Sigmoid colon (tissue), 7 donors: ENCODE data around the gene MT1F. TPM values are rescaled to one million over a fixed set of nuclear protein-coding genes. Genes with fewer than 3 reads are reported as not detected.

Experiments used
- DNase-seq: peaks from one replicate; pipeline ENCODE4 v3.0.0-alpha.2; 2019
- H3K27ac ChIP-seq, 4 donors: fragments of 200-600 bp; sonication (generic); one replicate each; pipeline ENCODE4 v1.5.1; 2016 to 2019; ENCODE audit warnings: mild to moderate bottlenecking in 1 of 4
- H3K27me3 ChIP-seq, 3 donors: fragments of 200-600 bp; sonication (generic); one replicate each; pipeline ENCODE4 v1.5.1; 2019; ENCODE audit warnings: mild to moderate bottlenecking in 1 of 3
- H3K36me3 ChIP-seq, 4 donors: fragments of 200-600 bp; sonication (generic); one replicate each; pipeline ENCODE4 v1.5.1; 2016 to 2019
- H3K4me1 ChIP-seq, 4 donors: fragments of 200-600 bp; sonication (generic); one replicate each; pipeline ENCODE4 v1.5.1; 2017 to 2019
- H3K4me3 ChIP-seq, 4 donors: fragments of 200-600 bp; sonication (generic); one replicate each; pipeline ENCODE4 v1.5.1; 2017 to 2019; ENCODE audit warnings: mild to moderate bottlenecking in 2 of 4, moderate library complexity in 1 of 4
- H3K9me3 ChIP-seq, 4 donors: fragments of 200-600 bp in 3 of 4; sonication (generic) in 3 of 4; one replicate each; pipeline versions ENCODE4 v1.5.1 to v1.6.1; 2013 to 2019
- CTCF ChIP-seq, 4 experiments: fragments of 450-650 bp in 3 of 4; fragments of 200-600 bp in 1 of 4; IDR thresholded peaks; one replicate each; pipeline ENCODE4 v1.5.1; 2016 to 2019; ENCODE audit warnings: antibody characterized with exemption in 4 of 4, mild to moderate bottlenecking in 3 of 4, moderate library complexity in 2 of 4
- EP300 ChIP-seq, 4 donors: sonication (generic); formaldehyde crosslinking; IDR thresholded peaks; one replicate each; pipeline ENCODE4 v1.6.1; 2017; ENCODE audit warnings: antibody characterized with exemption in 4 of 4
- POLR2A ChIP-seq, 2 donors: fragments of 450-650 bp; IDR thresholded peaks; one replicate each; pipeline ENCODE4 v1.6.1; 2016; ENCODE audit warnings: antibody characterized with exemption in 2 of 2, mild to moderate bottlenecking in 2 of 2, moderate library complexity in 2 of 2
- POLR2AphosphoS5 ChIP-seq, 4 donors: sonication (generic); formaldehyde crosslinking; IDR thresholded peaks; one replicate each; pipeline ENCODE4 v1.6.1; 2017; ENCODE audit warnings: antibody characterized with exemption in 4 of 4
- WGBS, 2 donors: extraction: QIAGEN DNeasy Blood & Tissue Kit; methylation state at CpG; one replicate each; pipeline ENCODE4 v1.1.7; 2013; 5-methylcytosine and 5-hydroxymethylcytosine counted together
- intact Hi-C: fragments of 100-400 bp; cut with DNase I; formaldehyde crosslinking; loops from one replicate; pipeline ENCODE4 v1.15.1; 2023
- polyA plus RNA-seq, 3 donors: library from polyadenylated mRNA; stranded (reverse); fragments of 200-250 nt; gene quantifications; one replicate each; pipeline ENCODE4 v1.2.3, GENCODE V29; 2013
- total RNA-seq, 4 donors: library from RNA; depleted of rRNA; stranded (reverse); fragments of >200 nt; gene quantifications; one replicate each; pipeline ENCODE4 v1.1.0, GENCODE V29; 2016
- donor health status: healthy with polysubstance abuse.
- donor health status: Bipolar disorder and iron deficiency.
- donor health status: healthy.

Gene MT1F
- total and polyA plus RNA-seq, 7 donors: 0.71 to 117 (median 3.1) TPM

DNA sequence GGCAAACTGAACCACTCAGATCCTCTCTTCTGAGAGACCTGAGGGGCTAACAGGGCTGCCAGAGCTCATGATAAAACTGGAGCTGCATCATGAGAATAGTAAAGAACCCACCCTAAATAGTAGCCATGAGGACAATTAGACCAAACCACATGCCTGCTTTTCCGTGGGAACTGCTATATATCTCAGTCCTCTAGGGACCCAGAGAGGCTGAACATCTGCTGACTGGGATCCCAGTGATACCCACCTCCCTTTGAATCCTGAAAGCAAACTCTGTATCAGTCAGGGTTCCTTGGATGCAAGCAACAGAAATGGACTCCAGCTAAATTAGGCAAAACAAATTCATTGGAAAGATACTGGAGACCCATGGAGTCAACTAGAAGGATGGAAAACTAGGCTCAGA, 31.0 kb downstream of the MT1F start:
- H3K36me3 ChIP-seq: no peaks in the 10 kb centered on the region
- intact Hi-C loops: no loop called here
- no peak for TF ChIP-seq CTCF (IDR thresholded peaks at IDR 0.05)
- no peak for TF ChIP-seq EP300 (IDR thresholded peaks at IDR 0.05)
- no peak for TF ChIP-seq POLR2AphosphoS5 (IDR thresholded peaks at IDR 0.05)
- no peak for TF ChIP-seq POLR2A (IDR thresholded peaks at IDR 0.05)
- no peak overlapping the region for H3K27ac ChIP-seq
- no peak for DNase-seq
- peaks cover 0 to 8% (median 6%) of the 10 kb centered on the region in 4 donors for H3K4me1 ChIP-seq
- 43 to 63% methylated on average over 1 of the region's 1 CpG for WGBS, 2 donors
- no peak overlapping the region for H3K4me3 ChIP-seq
- H3K27me3 ChIP-seq: no peaks in the 10 kb centered on the region
- no peaks in the 10 kb centered on the region for H3K9me3 ChIP-seq

DNA sequence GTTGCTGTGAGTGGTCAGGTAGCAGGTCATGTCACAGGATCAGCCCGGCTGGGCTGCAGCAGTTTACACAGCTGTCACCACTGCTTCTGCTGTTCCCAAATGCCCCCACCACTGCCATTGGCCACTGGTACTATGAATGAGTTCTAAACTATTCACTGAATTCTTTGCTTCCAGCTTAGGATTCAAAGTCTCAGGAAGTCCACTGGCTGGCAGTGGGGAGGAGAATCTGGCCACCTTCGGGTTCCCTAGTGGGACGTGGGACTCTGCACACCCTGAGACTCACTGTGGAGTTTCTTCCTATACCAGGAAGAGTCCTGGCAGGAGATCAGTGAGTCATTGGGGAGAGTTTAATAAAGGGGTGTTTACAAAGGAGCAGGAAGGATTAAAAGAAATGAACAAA, 31.4 kb downstream of the MT1F start:
- intact Hi-C loops: no loop called here
- peaks cover 0 to 5% (median 2%) of the 10 kb centered on the region in 4 donors for H3K4me1 ChIP-seq
- H3K9me3 ChIP-seq: no peaks in the 10 kb centered on the region
- no peak for DNase-seq
- TF ChIP-seq POLR2AphosphoS5 (IDR thresholded peaks at IDR 0.05): no peak
- TF ChIP-seq CTCF (IDR thresholded peaks at IDR 0.05): no peak
- TF ChIP-seq POLR2A (IDR thresholded peaks at IDR 0.05): no peak
- no peak for TF ChIP-seq EP300 (IDR thresholded peaks at IDR 0.05)
- H3K27ac ChIP-seq: no peak overlapping the region
- H3K36me3 ChIP-seq: no peaks in the 10 kb centered on the region
- 74 to 85% methylated on average over 3 of the region's 3 CpGs for WGBS, 2 donors
- H3K4me3 ChIP-seq: no peak overlapping the region
- H3K27me3 ChIP-seq: no peaks in the 10 kb centered on the region

DNA sequence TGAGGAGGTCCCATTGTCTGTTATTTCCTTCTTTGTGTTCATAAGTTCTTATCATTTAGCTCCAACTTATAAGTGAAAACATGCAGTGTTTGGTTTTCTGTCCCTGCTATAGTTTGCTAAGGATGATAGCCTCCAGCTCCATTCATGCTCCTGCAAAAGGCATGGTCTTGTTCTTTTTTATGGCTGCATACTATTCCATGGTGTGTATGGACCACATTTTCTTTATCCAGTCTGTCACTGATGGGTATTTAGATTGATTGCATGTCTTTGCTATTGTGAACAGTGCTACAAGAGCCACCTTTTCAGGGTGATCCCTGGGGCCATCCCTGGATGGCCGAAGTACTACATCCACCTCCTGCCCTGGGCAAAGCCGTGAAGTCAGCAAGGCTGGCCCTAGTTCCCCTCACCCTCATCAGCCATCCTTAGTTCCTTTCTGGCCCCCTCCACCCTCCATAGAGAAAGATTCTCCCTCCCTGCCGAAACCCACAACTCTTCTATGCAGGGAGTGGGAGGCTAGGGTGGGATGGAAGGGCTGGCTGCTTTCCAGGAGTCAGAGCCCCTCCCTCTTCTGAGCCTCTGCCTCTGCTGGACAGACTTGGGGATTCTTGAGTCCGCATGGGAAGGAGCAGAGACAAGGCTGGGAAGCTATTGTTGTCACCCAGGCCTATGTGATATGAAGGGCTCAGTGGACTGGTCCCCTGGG, 32.8 kb downstream of the MT1F start:
- no peak overlapping the region for H3K27ac ChIP-seq
- intact Hi-C loops: no loop called here
- no peak overlapping the region for H3K4me3 ChIP-seq
- H3K36me3 ChIP-seq: no peaks in the 10 kb centered on the region
- TF ChIP-seq POLR2AphosphoS5 (IDR thresholded peaks at IDR 0.05): no peak
- no peak for TF ChIP-seq POLR2A (IDR thresholded peaks at IDR 0.05)
- no peak for TF ChIP-seq CTCF (IDR thresholded peaks at IDR 0.05)
- TF ChIP-seq EP300 (IDR thresholded peaks at IDR 0.05): no peak
- WGBS, 2 donors: 72 to 94% methylated on average over 4 of the region's 4 CpGs
- DNase-seq: no peak
- H3K9me3 ChIP-seq: no peaks in the 10 kb centered on the region
- no peaks in the 10 kb centered on the region for H3K4me1 ChIP-seq
- no peaks in the 10 kb centered on the region for H3K27me3 ChIP-seq

GRCh38 chr16:56691885-56692284, 34.1 kb downstream of the MT1F start:
- intact Hi-C loops: no loop called here
- no peaks in the 10 kb centered on the region for H3K36me3 ChIP-seq
- no peak overlapping the region for H3K27ac ChIP-seq
- no peak for DNase-seq
- H3K4me1 ChIP-seq: no peaks in the 10 kb centered on the region
- WGBS, 2 donors: 12 to 74% methylated on average over 4 of the region's 4 CpGs
- no peaks in the 10 kb centered on the region for H3K9me3 ChIP-seq
- H3K4me3 ChIP-seq: no peak overlapping the region
- no peak for TF ChIP-seq POLR2AphosphoS5 (IDR thresholded peaks at IDR 0.05)
- no peak for TF ChIP-seq CTCF (IDR thresholded peaks at IDR 0.05)
- TF ChIP-seq POLR2A (IDR thresholded peaks at IDR 0.05): no peak
- TF ChIP-seq EP300 (IDR thresholded peaks at IDR 0.05): no peak
- no peaks in the 10 kb centered on the region for H3K27me3 ChIP-seq

GRCh38 chr16:56695246-56695645, 37.5 kb downstream of the MT1F start:
- intact Hi-C loops: loop anchor here (5.0 kb wide), 1 partner anchor 108 kb away; the partner anchor contains the start of gene MT3
- Histone ChIP-seq H3K4me1 (no peaks in the 10 kb centered on the region), H3K4me3 (no peak overlapping the region), H3K27ac (no peak overlapping the region), H3K9me3 (peaks cover 0 to 4% (median 0%) of the 10 kb centered on the region in 4 donors), H3K27me3 (no peaks in the 10 kb centered on the region), H3K36me3 (no peaks in the 10 kb centered on the region)
- 87 to 97% methylated on average over 1 of the region's 1 CpG for WGBS, 2 donors
- TF ChIP-seq EP300 (IDR thresholded peaks at IDR 0.05): no peak
- no peak for TF ChIP-seq CTCF (IDR thresholded peaks at IDR 0.05)
- TF ChIP-seq POLR2A (IDR thresholded peaks at IDR 0.05): no peak
- TF ChIP-seq POLR2AphosphoS5 (IDR thresholded peaks at IDR 0.05): no peak
- no peak for DNase-seq
